ENCODE data around the gene ARHGEF18. TPM values are rescaled to one million over a fixed set of nuclear protein-coding genes. Genes with fewer than 3 reads are reported as not detected.

ARHGEF18 gene
- total RNA-seq, 1 donor from 2014 or later: 47.8 TPM

- DNase-seq (ENCODE audit: low spot score in 2 of 2, unreplicated experiment in 2 of 2): no peak
- Mint-ChIP-seq H3K9me3 (peaks cover 19% of the 10 kb centered on the region), H3K36me3 (no peaks in the 10 kb centered on the region), H3K4me1 (no peaks in the 10 kb centered on the region), H3K27ac (no peak overlapping the region), H3K4me3 (no peak overlapping the region), H3K27me3 (ENCODE audit: low read depth) (peaks cover 4% of the 10 kb centered on the region)
- TF ChIP-seq CTCF (IDR thresholded peaks at IDR 0.05; ENCODE audit: unreplicated experiment): no peak
These were observed 20.1 kb upstream of the ARHGEF18 start for GRCh38 chr19:7328647-7329046.

- Mint-ChIP-seq H3K4me3 (no peak overlapping the region), H3K9me3 (peaks cover 2% of the 10 kb centered on the region), H3K27ac (no peak overlapping the region), H3K36me3 (no peaks in the 10 kb centered on the region), H3K4me1 (no peaks in the 10 kb centered on the region), H3K27me3 (ENCODE audit: low read depth) (peaks cover 9% of the 10 kb centered on the region)
- no peak for DNase-seq (ENCODE audit: low spot score in 2 of 2, unreplicated experiment in 2 of 2)
- TF ChIP-seq CTCF (IDR thresholded peaks at IDR 0.05; ENCODE audit: unreplicated experiment): no peak
These were observed 17.3 kb upstream of the ARHGEF18 start for GRCh38 chr19:7331446-7331845.

- TF ChIP-seq CTCF (IDR thresholded peaks at IDR 0.05; ENCODE audit: unreplicated experiment): no peak
- no peaks in the 10 kb centered on the region for H3K4me1 Mint-ChIP-seq
- no peaks in the 10 kb centered on the region for H3K36me3 Mint-ChIP-seq
- no peak overlapping the region for H3K27ac Mint-ChIP-seq
- peaks cover 12% of the 10 kb centered on the region for H3K27me3 Mint-ChIP-seq (ENCODE audit: low read depth)
- H3K4me3 Mint-ChIP-seq: no peak overlapping the region
- H3K9me3 Mint-ChIP-seq: no peaks in the 10 kb centered on the region
- no peak for DNase-seq (ENCODE audit: low spot score in 2 of 2, unreplicated experiment in 2 of 2)
These were observed 15.3 kb upstream of the ARHGEF18 start for GRCh38 chr19:7333198-7334118.

- no peaks in the 10 kb centered on the region for H3K9me3 Mint-ChIP-seq
- peaks cover 12% of the 10 kb centered on the region for H3K27me3 Mint-ChIP-seq (ENCODE audit: low read depth)
These were observed 12.3 kb upstream of the ARHGEF18 start for GRCh38 chr19:7336321-7336973.

More at GRCh38 chr19:7336321-7336973, 12.3 kb upstream of the ARHGEF18 start:
- H3K4me3 Mint-ChIP-seq: no peak overlapping the region
- no peak overlapping the region for H3K27ac Mint-ChIP-seq
- no peak for DNase-seq (ENCODE audit: low spot score in 2 of 2, unreplicated experiment in 2 of 2)
- H3K36me3 Mint-ChIP-seq: no peaks in the 10 kb centered on the region
- TF ChIP-seq CTCF (IDR thresholded peaks at IDR 0.05; ENCODE audit: unreplicated experiment): no peak
- no peaks in the 10 kb centered on the region for H3K4me1 Mint-ChIP-seq
